Smooth muscle cell of trachea (primary cell): ENCODE measurements around the gene RHO. TPM values are rescaled to one million over a fixed set of nuclear protein-coding genes. Genes with fewer than 3 reads are reported as not detected.

Source experiments
- total RNA-seq: library from RNA; depleted of rRNA; stranded (reverse); fragments of >200 nt; gene quantifications from 2 replicates; pipeline ENCODE4 v1.2.1, GENCODE V29; 2014

RHO gene
- total RNA-seq: not detected in 2 replicates

DNA sequence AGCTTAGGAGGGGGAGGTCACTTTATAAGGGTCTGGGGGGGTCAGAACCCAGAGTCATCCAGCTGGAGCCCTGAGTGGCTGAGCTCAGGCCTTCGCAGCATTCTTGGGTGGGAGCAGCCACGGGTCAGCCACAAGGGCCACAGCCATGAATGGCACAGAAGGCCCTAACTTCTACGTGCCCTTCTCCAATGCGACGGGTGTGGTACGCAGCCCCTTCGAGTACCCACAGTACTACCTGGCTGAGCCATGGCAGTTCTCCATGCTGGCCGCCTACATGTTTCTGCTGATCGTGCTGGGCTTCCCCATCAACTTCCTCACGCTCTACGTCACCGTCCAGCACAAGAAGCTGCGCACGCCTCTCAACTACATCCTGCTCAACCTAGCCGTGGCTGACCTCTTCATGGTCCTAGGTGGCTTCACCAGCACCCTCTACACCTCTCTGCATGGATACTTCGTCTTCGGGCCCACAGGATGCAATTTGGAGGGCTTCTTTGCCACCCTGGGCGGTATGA, at the start of gene RHO:
Gene RHO, plus strand, starts transcription at position 51 of the 512 bp plus-strand sequence. Its CDS starts 95 bp downstream, at position 146.

DNA sequence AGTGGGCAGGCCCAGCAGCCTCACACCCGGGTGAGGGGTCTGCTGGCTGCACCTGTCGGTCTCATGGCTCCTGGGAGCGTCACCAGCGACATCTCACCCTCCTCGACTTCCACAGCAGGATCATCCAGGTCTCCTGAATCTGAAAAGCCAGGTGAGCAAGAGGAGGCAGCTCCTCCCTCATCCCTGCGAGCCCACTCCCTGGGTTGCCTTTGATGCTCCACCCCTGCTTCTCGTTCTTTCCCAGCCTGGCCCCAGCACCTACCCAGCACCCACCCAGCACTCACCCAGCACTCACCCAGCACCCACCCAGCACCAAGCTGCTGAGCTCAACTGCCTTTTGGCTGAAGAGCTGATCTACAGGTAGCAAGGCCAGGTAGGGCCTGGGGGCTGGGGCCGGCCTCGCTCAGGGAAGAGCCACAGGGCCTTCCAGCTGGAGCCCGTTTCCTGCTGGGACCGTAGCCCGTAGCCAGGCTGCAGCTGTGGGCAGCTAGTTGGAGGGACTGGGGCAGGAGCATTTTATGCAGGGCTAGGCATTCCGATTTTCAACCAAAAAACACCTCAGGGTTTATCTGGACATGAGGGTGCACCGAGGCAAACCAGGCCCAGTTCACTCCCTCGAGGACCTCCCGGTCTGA, 14.8 kb downstream of the RHO start, which contains the start of gene H1-8:
Gene H1-8, plus strand, starts transcription at position 20 of the 635 bp plus-strand sequence. Its CDS starts 44 bp downstream, at position 64.

Other genes with a start within 250 kb of the RHO start
- 16.4 and 26.8 TPM in 2 replicates for gene HMCES, start 249.8 kb upstream of the RHO start, total RNA-seq
- under 0.01 and 0.15 TPM in 2 replicates for gene EFCAB12, start 100.0 kb upstream of the RHO start, total RNA-seq
- gene MBD4, start 88.7 kb upstream of the RHO start, total RNA-seq: 20.2 and 23.0 TPM in 2 replicates
- 27.1 and 34.6 TPM in 2 replicates for gene IFT122, start 88.4 kb upstream of the RHO start, total RNA-seq
- not detected in 2 replicates for gene H1-8, start 14.5 kb downstream of the RHO start, total RNA-seq
- gene PLXND1, start 78.0 kb downstream of the RHO start, total RNA-seq: 127 and 129 TPM in 2 replicates